BJ (cell line): ENCODE results near the gene ABCB6. TPM values are rescaled to one million over a fixed set of nuclear protein-coding genes. Genes with fewer than 3 reads are reported as not detected.
A peak's percentile ranks its signal among the peaks of the same experiment; 100 is the strongest.

Source experiments
- CTCF ChIA-PET: fragments of 350-600 bp; formaldehyde crosslinking; extraction: SDS; loops from one replicate; lab custom pipeline; 2021; ENCODE audit warnings: antibody characterized with exemption, inconsistent platforms; lab: Yijun Ruan, JAX
- POLR2A ChIA-PET: fragments of 300-600 bp; sonication (Branson Sonifier 250); formaldehyde crosslinking; extraction: SDS; loops from one replicate; lab custom pipeline; 2021; ENCODE audit warnings: antibody characterized with exemption; lab: Charles Lee
- DNase-seq: peaks from one replicate; pipeline ENCODE4 v3.0.0-alpha.2; 2011; ENCODE audit warnings: low read depth
- H3K27me3 ChIP-seq: 2 replicates; pipeline ENCODE4 v1.6.0; 2011; ENCODE audit warnings: low read length; ENCODE audit not compliant: control insufficient read depth, insufficient read depth
- H3K36me3 ChIP-seq: 2 replicates; pipeline ENCODE4 v1.5.1; 2011; ENCODE audit warnings: low read length; ENCODE audit not compliant: control insufficient read depth, insufficient read depth
- H3K4me3 ChIP-seq: 2 replicates; pipeline ENCODE4 v1.5.1; 2011; ENCODE audit warnings: low read depth, mild to moderate bottlenecking, control low read depth, low read length
- polyA plus RNA-seq: library from polyadenylated mRNA; depleted of rRNA; stranded (reverse); fragments of >200 nt; gene quantifications from 2 replicates; pipeline ENCODE4 v1.2.3, GENCODE V29; 2011
- TF ChIP-seq, protein P1 (sequence below): IDR thresholded peaks from 2 replicates; pipeline ENCODE4 v1.5.1; 2011; ENCODE audit warnings: low read depth, mild to moderate bottlenecking, control low read depth, inconsistent platforms, low read length, moderate library complexity; ENCODE audit not compliant: insufficient read depth

ABCB6 gene
- polyA plus RNA-seq, 1 experiment = 33.4 TPM

GRCh38 chr2:219174801-219175200 lies 44.0 kb downstream of the ABCB6 start:
- ChIA-PET CTCF (interaction anchor here (0.6 to 8.5 kb wide), 4 partner anchors 18 to 125 kb away, joined by 4 to 90 read pairs (median 9); partner anchors contain the start of genes ANKZF1 and ATG9A), POLR2A (no interaction called here)
- Histone ChIP-seq H3K4me3 (no peak overlapping the region), H3K27me3 (no peaks in the 10 kb centered on the region), H3K36me3 (peaks cover 23% of the 10 kb centered on the region)
- no peak for DNase-seq
- TF ChIP-seq, protein P1, sequence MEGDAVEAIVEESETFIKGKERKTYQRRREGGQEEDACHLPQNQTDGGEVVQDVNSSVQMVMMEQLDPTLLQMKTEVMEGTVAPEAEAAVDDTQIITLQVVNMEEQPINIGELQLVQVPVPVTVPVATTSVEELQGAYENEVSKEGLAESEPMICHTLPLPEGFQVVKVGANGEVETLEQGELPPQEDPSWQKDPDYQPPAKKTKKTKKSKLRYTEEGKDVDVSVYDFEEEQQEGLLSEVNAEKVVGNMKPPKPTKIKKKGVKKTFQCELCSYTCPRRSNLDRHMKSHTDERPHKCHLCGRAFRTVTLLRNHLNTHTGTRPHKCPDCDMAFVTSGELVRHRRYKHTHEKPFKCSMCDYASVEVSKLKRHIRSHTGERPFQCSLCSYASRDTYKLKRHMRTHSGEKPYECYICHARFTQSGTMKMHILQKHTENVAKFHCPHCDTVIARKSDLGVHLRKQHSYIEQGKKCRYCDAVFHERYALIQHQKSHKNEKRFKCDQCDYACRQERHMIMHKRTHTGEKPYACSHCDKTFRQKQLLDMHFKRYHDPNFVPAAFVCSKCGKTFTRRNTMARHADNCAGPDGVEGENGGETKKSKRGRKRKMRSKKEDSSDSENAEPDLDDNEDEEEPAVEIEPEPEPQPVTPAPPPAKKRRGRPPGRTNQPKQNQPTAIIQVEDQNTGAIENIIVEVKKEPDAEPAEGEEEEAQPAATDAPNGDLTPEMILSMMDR = no peak

DNA sequence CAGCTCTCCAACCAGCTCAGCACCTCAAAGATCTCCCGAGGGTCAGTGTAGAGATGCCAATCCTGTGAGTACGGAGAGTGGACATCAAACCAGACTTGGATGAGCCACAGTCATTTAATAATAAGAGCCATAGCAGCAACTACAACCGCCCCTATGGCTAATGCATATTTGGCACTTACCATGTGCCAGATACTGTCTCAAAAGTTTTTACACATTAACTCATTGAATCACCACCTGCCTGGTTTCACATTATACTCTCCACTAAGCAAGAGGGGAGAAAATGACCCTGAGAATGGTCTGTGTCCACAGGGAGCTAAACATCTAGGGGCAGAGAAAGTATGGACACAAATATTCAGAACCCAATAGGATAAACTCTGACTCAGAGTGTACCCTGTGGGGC lies 44.6 kb downstream of the ABCB6 start:
- DNase-seq = no peak
- no peak overlapping the region for H3K4me3 ChIP-seq
- ChIA-PET POLR2A (no interaction called here), CTCF (interaction anchor here (0.9 to 8.5 kb wide), 5 partner anchors 15 to 125 kb away, joined by 3 to 90 read pairs (median 5); partner anchors contain the start of gene ANKZF1)
- TF ChIP-seq, protein P1 = no peak
- H3K27me3 ChIP-seq = no peaks in the 10 kb centered on the region
- peaks cover 21% of the 10 kb centered on the region for H3K36me3 ChIP-seq

DNA sequence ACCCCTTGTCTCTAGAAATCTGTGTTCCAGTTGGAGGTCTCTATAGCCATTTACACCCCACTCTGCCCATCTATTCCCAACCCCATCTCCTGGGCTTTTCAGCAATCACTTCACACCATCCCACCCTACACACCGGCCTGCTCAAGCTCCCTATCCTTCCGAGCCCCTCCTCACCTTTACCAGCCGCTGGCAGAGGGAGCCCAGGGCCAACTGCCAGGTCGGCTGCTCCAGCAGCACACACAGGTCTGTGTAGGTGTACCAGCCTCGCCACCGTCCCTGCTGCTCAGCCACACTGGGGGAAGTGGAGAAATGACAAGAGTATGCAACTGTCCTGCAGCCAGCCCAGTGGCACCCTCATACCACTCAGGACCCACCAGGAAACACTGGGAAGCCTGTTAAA lies 45.6 kb downstream of the ABCB6 start:
- ChIA-PET CTCF (interaction anchor here (1.2 to 8.5 kb wide), 5 partner anchors 14 to 143 kb away, joined by 3 to 90 read pairs (median 3); partner anchors contain the start of gene ANKZF1), POLR2A (no interaction called here)
- TF ChIP-seq, protein P1 = no peak
- DNase-seq = no peak
- peaks cover 21% of the 10 kb centered on the region for H3K36me3 ChIP-seq
- H3K4me3 ChIP-seq = no peak overlapping the region
- H3K27me3 ChIP-seq = no peaks in the 10 kb centered on the region

GRCh38 chr2:219172231-219173154 lies 46.3 kb downstream of the ABCB6 start:
- TF ChIP-seq, protein P1 = no peak
- DNase-seq = no peak
- Histone ChIP-seq H3K36me3 (peaks cover 21% of the 10 kb centered on the region), H3K4me3 (no peak overlapping the region), H3K27me3 (no peaks in the 10 kb centered on the region)
- POLR2A ChIA-PET = no interaction called here
- CTCF ChIA-PET = interaction anchor here (1.0 to 8.5 kb wide), 11 partner anchors 10 to 357 kb away, joined by 3 to 90 read pairs (median 6); partner anchors contain the start of gene DNAJB2

- ChIA-PET CTCF (interaction anchor here (0.5 to 8.5 kb wide), 30 partner anchors 11 to 427 kb away, joined by 3 to 90 read pairs (median 4); partner anchors contain the start of genes DNAJB2, DNPEP, GLB1L and NHEJ1), POLR2A (no interaction called here)
- peaks cover 21% of the 10 kb centered on the region for H3K36me3 ChIP-seq
- TF ChIP-seq, protein P1 = peak; percentile 78
- peak; percentile 88 for DNase-seq
- H3K27me3 ChIP-seq = no peaks in the 10 kb centered on the region
- H3K4me3 ChIP-seq = no peak overlapping the region
Observed at GRCh38 chr2:219171231-219171651, 47.5 kb downstream of the ABCB6 start.
